WTC11 (cell line): ENCODE results near the gene NAAA.

Experiments used
- CREB1 ChIP-seq: sonication (generic); formaldehyde crosslinking; IDR thresholded peaks from 2 replicates; pipeline ENCODE4 v1.8.0; 2023; ENCODE audit warnings: mild to moderate bottlenecking, missing genetic modification reagents
- CTCF ChIP-seq: fragments of 200-600 bp; IDR thresholded peaks from 2 replicates; pipeline ENCODE4 v1.8.0; 2022; ENCODE audit warnings: antibody characterized with exemption
- FOXJ3 ChIP-seq: sonication (generic); formaldehyde crosslinking; IDR thresholded peaks from 2 replicates; pipeline ENCODE4 v1.9.0; 2021; ENCODE audit warnings: missing genetic modification reagents, mild to moderate bottlenecking, borderline replicate concordance
- IRF2 ChIP-seq: sonication (generic); formaldehyde crosslinking; IDR thresholded peaks from 2 replicates; pipeline ENCODE4 v1.8.0; 2022; ENCODE audit warnings: low read depth, missing genetic modification reagents, borderline replicate concordance
- MAX ChIP-seq: sonication (generic); formaldehyde crosslinking; IDR thresholded peaks from 2 replicates; pipeline ENCODE4 v1.8.0; 2022; ENCODE audit warnings: mild to moderate bottlenecking, missing genetic modification reagents
- NR2C2 ChIP-seq: sonication (generic); formaldehyde crosslinking; IDR thresholded peaks from 2 replicates; pipeline ENCODE4 v1.8.0; 2022; ENCODE audit warnings: mild to moderate bottlenecking, missing genetic modification reagents
- SP1 ChIP-seq: sonication (generic); formaldehyde crosslinking; conservative IDR thresholded peaks from 2 replicates; pipeline ENCODE4 v1.8.1; 2022; ENCODE audit warnings: missing genetic modification reagents
- TCF7 ChIP-seq: sonication (generic); formaldehyde crosslinking; IDR thresholded peaks from 2 replicates; pipeline ENCODE4 v1.8.0; 2022; ENCODE audit warnings: mild to moderate bottlenecking, low read depth, missing genetic modification reagents, moderate library complexity
- TEAD1 ChIP-seq: sonication (generic); formaldehyde crosslinking; IDR thresholded peaks from 2 replicates; pipeline ENCODE4 v1.8.0; 2022; ENCODE audit warnings: mild to moderate bottlenecking, missing genetic modification reagents
- TEAD4 ChIP-seq: sonication (generic); formaldehyde crosslinking; IDR thresholded peaks from 2 replicates; pipeline ENCODE4 v1.8.0; 2022; ENCODE audit warnings: mild to moderate bottlenecking, missing genetic modification reagents
- ZNF317 ChIP-seq: sonication (generic); formaldehyde crosslinking; IDR thresholded peaks from 2 replicates; pipeline ENCODE4 v1.8.1; 2023; ENCODE audit warnings: low read depth, mild to moderate bottlenecking, moderate library complexity, missing genetic modification reagents, borderline replicate concordance

- TF ChIP-seq MAX (CRISPR knock-in tag) (no peak), TEAD4 (CRISPR knock-in tag) (no peak), SP1 (CRISPR knock-in tag) (no peak), TEAD1 (no peak), CTCF (no peak), ZNF317 (CRISPR knock-in tag) (no peak), NR2C2 (CRISPR knock-in tag) (no peak), TCF7 (CRISPR knock-in tag) (no peak), FOXJ3 (no peak), IRF2 (no peak), CREB1 (CRISPR knock-in tag) (no peak)
Measured at GRCh38 chr4:75892508-75892907, 48.3 kb downstream of the NAAA start.
